H1 (cell line): ENCODE data around the gene COL5A1. TPM values are rescaled to one million over a fixed set of nuclear protein-coding genes. Genes with fewer than 3 reads are reported as not detected.

ENCODE experiments used
- CEBPB ChIP-seq: IDR thresholded peaks from 2 replicates; pipeline ENCODE4 v1.6.1; 2012; ENCODE audit warnings: low read depth, low read length
- RXRA ChIP-seq: IDR thresholded peaks from 2 replicates; pipeline ENCODE4 v1.6.1; 2011; ENCODE audit warnings: low read depth, mild to moderate bottlenecking, low read length, moderate library complexity; ENCODE audit not compliant: insufficient read depth
- TBP ChIP-seq: IDR thresholded peaks from 2 replicates; pipeline ENCODE4 v1.6.1; 2011; ENCODE audit warnings: low read depth, low read length, improper control_type of control experiment
- polyA plus RNA-seq, 7 experiments: library from polyadenylated mRNA; depleted of rRNA in 3 of 7; stranded (reverse) in 5 of 7; unstranded in 2 of 7; fragments of >200 nt in 5 of 7; fragments of 200-250 nt in 2 of 7; gene quantifications; 1 replicate in 5 of 7; 2 replicates in 1 of 7; 4 replicates in 1 of 7; pipeline versions ENCODE4 v1.2.1 to v1.2.3, GENCODE V29; 2011 to 2013; ENCODE audit warnings: missing spikeins in 2 of 7, mixed read lengths in 2 of 7
- total RNA-seq: library from RNA; stranded (reverse); fragmentation: NEBNext Ultra II Directional; extraction: Animal tissue kit (Norgen Biotek cat#: 25700); gene quantifications from 2 replicates; pipeline ENCODE4 v1.2.1, GENCODE V29; 2021

Gene COL5A1
- total and polyA plus RNA-seq, 2 of the 8 experiments (the other 6 are each of a cell fraction or from before 2014, with no cell fraction given): 3.8 to 12.0 TPM

GRCh38 chr9:134636149-134636507 lies 5.5 kb upstream of the COL5A1 start (continued):
- TF ChIP-seq RXRA (no peak), TBP (no peak), CEBPB (no peak)
